Astrocyte of the cerebellum (primary cell): ENCODE results near the gene SH3BGR.

ENCODE experiments used
- DNase-seq: peaks from one replicate; pipeline ENCODE4 v3.0.0-alpha.2; 2011; ENCODE audit warnings: low read depth
- H3K4me3 ChIP-seq: 2 replicates; pipeline ENCODE4 v1.5.1; 2011; ENCODE audit warnings: mild to moderate bottlenecking, low read depth, low read length, moderate library complexity
- in situ Hi-C: cut with HindIII; loops from 2 replicates; pipeline ENCODE4 v1.10.0; 2017; ENCODE audit warnings: low sequenced_read_pairs
- TF ChIP-seq, protein P1 (sequence below): IDR thresholded peaks from 2 replicates; pipeline ENCODE4 v1.5.1; 2012; ENCODE audit warnings: low read length, low read depth, moderate library complexity, mild to moderate bottlenecking; ENCODE audit errors: missing control alignments

SH3BGR gene

DNA sequence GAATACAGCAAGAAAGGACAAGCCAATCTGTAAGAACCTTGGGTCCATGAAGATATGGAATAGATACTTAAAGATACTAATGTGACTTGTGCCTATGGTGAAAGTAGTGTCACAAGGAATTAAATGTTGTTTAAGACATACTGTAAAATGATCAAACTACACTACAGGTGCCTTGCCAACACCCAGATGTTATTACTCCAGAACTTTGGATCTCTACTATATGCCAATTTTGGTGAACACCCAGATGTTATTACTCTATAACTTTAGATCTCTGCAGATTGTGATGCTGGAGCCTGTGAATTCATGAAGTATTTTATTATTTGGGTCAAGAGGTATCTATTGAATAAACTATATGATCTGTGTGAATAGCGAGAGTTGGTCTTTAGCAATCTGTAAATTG is 101.1 kb downstream of the SH3BGR start:
- TF ChIP-seq, protein P1, sequence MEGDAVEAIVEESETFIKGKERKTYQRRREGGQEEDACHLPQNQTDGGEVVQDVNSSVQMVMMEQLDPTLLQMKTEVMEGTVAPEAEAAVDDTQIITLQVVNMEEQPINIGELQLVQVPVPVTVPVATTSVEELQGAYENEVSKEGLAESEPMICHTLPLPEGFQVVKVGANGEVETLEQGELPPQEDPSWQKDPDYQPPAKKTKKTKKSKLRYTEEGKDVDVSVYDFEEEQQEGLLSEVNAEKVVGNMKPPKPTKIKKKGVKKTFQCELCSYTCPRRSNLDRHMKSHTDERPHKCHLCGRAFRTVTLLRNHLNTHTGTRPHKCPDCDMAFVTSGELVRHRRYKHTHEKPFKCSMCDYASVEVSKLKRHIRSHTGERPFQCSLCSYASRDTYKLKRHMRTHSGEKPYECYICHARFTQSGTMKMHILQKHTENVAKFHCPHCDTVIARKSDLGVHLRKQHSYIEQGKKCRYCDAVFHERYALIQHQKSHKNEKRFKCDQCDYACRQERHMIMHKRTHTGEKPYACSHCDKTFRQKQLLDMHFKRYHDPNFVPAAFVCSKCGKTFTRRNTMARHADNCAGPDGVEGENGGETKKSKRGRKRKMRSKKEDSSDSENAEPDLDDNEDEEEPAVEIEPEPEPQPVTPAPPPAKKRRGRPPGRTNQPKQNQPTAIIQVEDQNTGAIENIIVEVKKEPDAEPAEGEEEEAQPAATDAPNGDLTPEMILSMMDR: no peak
- no peak for DNase-seq
- no peak overlapping the region for H3K4me3 ChIP-seq
- in situ Hi-C loops: no loop called here

DNA sequence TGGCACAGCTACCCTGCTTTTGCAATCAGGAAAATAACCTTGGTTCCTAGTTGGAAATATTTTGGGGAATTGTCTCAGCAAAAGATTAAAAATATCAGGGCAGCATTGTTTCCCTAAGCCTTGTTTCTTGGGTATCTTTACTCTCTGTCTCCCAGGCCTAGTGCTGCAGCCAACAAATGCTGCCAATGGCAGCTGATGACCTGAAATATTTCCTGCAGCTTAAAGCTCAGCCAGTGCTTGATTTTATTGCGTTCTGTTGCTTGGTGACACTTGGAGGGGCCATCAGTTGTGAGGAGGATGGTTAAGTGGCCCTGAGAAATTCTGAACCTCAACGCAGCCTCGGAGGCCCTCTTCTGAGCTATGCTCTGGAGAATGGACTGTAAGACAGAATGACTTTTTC is 101.6 kb downstream of the SH3BGR start:
- TF ChIP-seq, protein P1: no peak
- H3K4me3 ChIP-seq: no peak overlapping the region
- in situ Hi-C loops: no loop called here
- no peak for DNase-seq

GRCh38 chr21:39555911-39556590 is 104.3 kb downstream of the SH3BGR start:
- in situ Hi-C loops: no loop called here

GRCh38 chr21:39559511-39559910 is 107.7 kb downstream of the SH3BGR start:
- TF ChIP-seq, protein P1: no peak
- in situ Hi-C loops: no loop called here
- DNase-seq: no peak
- H3K4me3 ChIP-seq: no peak overlapping the region

More at GRCh38 chr21:39555911-39556590, 104.3 kb downstream of the SH3BGR start:
- TF ChIP-seq, protein P1: no peak
- no peak for DNase-seq
- H3K4me3 ChIP-seq: no peak overlapping the region

DNA sequence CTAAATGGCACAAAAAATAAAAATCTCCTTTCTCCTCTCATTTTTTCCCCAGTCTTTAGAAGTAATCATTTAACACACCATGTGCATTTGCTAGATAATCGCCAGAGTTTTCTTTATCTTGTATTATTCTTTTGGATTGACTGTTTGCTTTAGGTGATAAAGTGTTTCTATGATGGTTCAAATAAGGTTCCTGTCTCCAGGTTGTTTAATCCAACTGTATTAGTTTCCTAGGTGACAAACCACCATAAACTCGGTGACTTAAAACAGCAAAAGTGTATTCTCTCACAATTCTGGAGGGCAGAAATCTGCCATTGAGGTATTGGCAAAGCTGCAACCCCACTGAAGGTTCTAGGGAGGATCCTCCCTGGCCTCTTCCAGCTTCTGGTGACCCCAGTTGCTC is 109.4 kb downstream of the SH3BGR start:
- TF ChIP-seq, protein P1: no peak
- no peak overlapping the region for H3K4me3 ChIP-seq
- in situ Hi-C loops: no loop called here
- no peak for DNase-seq

GRCh38 chr21:39562791-39563770 is 111.3 kb downstream of the SH3BGR start:
- TF ChIP-seq, protein P1: no peak
- no peak overlapping the region for H3K4me3 ChIP-seq
- DNase-seq: no peak
- in situ Hi-C loops: no loop called here
